NCI-H1092 (cell line): ENCODE measurements around the gene IL17B.

ENCODE experiments used
- DNase-seq: peaks from one replicate; lab custom pipeline; 2025; lab: John Stamatoyannopoulos, UW

IL17B gene

GRCh38 chr5:149376711-149377447, 2.2 kb downstream of the IL17B start:
- no peak for DNase-seq

GRCh38 chr5:149376104-149376503, 3.0 kb downstream of the IL17B start:
- no peak for DNase-seq

- no peak for DNase-seq
These were observed 3.7 kb downstream of the IL17B start for GRCh38 chr5:149375434-149375833.

GRCh38 chr5:149374801-149375200, 4.3 kb downstream of the IL17B start:
- DNase-seq, result no peak

- no peak for DNase-seq
These were observed 4.8 kb downstream of the IL17B start for GRCh38 chr5:149374303-149374702.

- DNase-seq, result no peak
These were observed 6.2 kb downstream of the IL17B start for GRCh38 chr5:149372932-149373331.

GRCh38 chr5:149372076-149372795, 6.9 kb downstream of the IL17B start:
- no peak for DNase-seq

GRCh38 chr5:149371296-149371962, 7.7 kb downstream of the IL17B start:
- peak; percentile 13 for DNase-seq

- DNase-seq, result no peak
These were observed 8.2 kb downstream of the IL17B start for GRCh38 chr5:149370878-149371277.

GRCh38 chr5:149367972-149368645, 11.0 kb downstream of the IL17B start:
- no peak for DNase-seq

- DNase-seq, result peak; percentile 13
These were observed 11.7 kb downstream of the IL17B start for GRCh38 chr5:149367249-149367971.

GRCh38 chr5:149366169-149366729, 12.8 kb downstream of the IL17B start:
- DNase-seq, result no peak

GRCh38 chr5:149365418-149365817, 13.7 kb downstream of the IL17B start:
- no peak for DNase-seq

- DNase-seq, result no peak
These were observed 14.4 kb downstream of the IL17B start for GRCh38 chr5:149364719-149365118.

GRCh38 chr5:149363936-149364335, 15.2 kb downstream of the IL17B start:
- DNase-seq, result no peak

- no peak for DNase-seq
These were observed 15.7 kb downstream of the IL17B start for GRCh38 chr5:149363358-149363757.

GRCh38 chr5:149362541-149362940, 16.6 kb downstream of the IL17B start:
- DNase-seq, result no peak

GRCh38 chr5:149360272-149360671, 18.8 kb downstream of the IL17B start:
- no peak for DNase-seq

- no peak for DNase-seq
These were observed 20.1 kb downstream of the IL17B start for GRCh38 chr5:149358868-149359495.

GRCh38 chr5:149358294-149358651, 20.8 kb downstream of the IL17B start:
- DNase-seq, result peak; percentile 11
